OCI-LY1 (cell line): ENCODE results near the gene HOXD8.

ENCODE experiments used
- H2AFZ ChIP-seq: fragments of 200-600 bp; sonication (generic), shearing (Covaris generic); 2 replicates; pipeline ENCODE4 v1.6.0; 2014; ENCODE audit warnings: antibody characterized with exemption, mild to moderate bottlenecking, low read length
- H3F3A ChIP-seq: fragments of 200-600 bp; sonication (generic), shearing (Covaris generic); 2 replicates; pipeline ENCODE4 v1.6.0; 2014; ENCODE audit warnings: mild to moderate bottlenecking, antibody characterized with exemption, low read length, moderate library complexity; ENCODE audit not compliant: insufficient read depth
- H3K27ac ChIP-seq: fragments of 200-600 bp; sonication (generic); 2 replicates; pipeline ENCODE4 v1.5.1; 2014; ENCODE audit warnings: low read length, mixed run types, mild to moderate bottlenecking, low read depth; ENCODE audit not compliant: poor library complexity, severe bottlenecking
- H3K27me3 ChIP-seq: fragments of 200-600 bp; sonication (generic); 2 replicates; pipeline ENCODE4 v1.6.0; 2014; ENCODE audit warnings: antibody characterized with exemption, mild to moderate bottlenecking, low read length, moderate library complexity; ENCODE audit not compliant: insufficient read depth
- H3K36me3 ChIP-seq: fragments of 200-600 bp; sonication (generic); 2 replicates; pipeline ENCODE4 v1.6.1; 2014; ENCODE audit warnings: mild to moderate bottlenecking, antibody characterized with exemption, low read length, moderate library complexity, mixed read lengths; ENCODE audit not compliant: insufficient read depth
- H3K4me1 ChIP-seq: fragments of 200-600 bp; sonication (generic); 2 replicates; pipeline ENCODE4 v1.5.1; 2014; ENCODE audit warnings: mild to moderate bottlenecking, low read length, moderate library complexity; ENCODE audit not compliant: insufficient read depth, severe bottlenecking
- H3K4me2 ChIP-seq: fragments of 200-600 bp; sonication (generic), shearing (Covaris generic); 2 replicates; pipeline ENCODE4 v1.6.1; 2014; ENCODE audit warnings: low read length
- H3K4me3 ChIP-seq: fragments of 200-600 bp; sonication (generic); 2 replicates; pipeline ENCODE4 v1.5.1; 2014; ENCODE audit warnings: low read length, low read depth, mild to moderate bottlenecking, mixed read lengths; ENCODE audit not compliant: poor library complexity, severe bottlenecking
- H3K79me2 ChIP-seq: fragments of 200-600 bp; shearing (Covaris generic); 2 replicates; pipeline ENCODE4 v1.6.1; 2016; ENCODE audit warnings: mixed run types, low read length, mixed read lengths; ENCODE audit not compliant: insufficient read depth
- H3K9ac ChIP-seq: fragments of 200-600 bp; sonication (generic), shearing (Covaris generic); 2 replicates; pipeline ENCODE4 v1.6.1; 2014; ENCODE audit warnings: mild to moderate bottlenecking, low read length, mixed read lengths
- H3K9me2 ChIP-seq: fragments of 200-600 bp; sonication (generic), shearing (Covaris generic); 2 replicates; pipeline ENCODE4 v1.6.1; 2014; ENCODE audit warnings: low read depth, mild to moderate bottlenecking, low read length, mixed read lengths
- H3K9me3 ChIP-seq: fragments of 200-600 bp; shearing (Covaris generic); 2 replicates; pipeline ENCODE4 v1.6.1; 2014; ENCODE audit warnings: low read length, mixed read lengths
- H4K20me1 ChIP-seq: fragments of 200-600 bp; sonication (generic), shearing (Covaris generic); 2 replicates; pipeline ENCODE4 v1.6.0; 2016; ENCODE audit warnings: mild to moderate bottlenecking, low read length; ENCODE audit not compliant: insufficient read depth
- EZH2 ChIP-seq: fragments of 200-600 bp; sonication (generic), shearing (Covaris generic); IDR thresholded peaks from 2 replicates; pipeline ENCODE4 v1.8.0; 2017; ENCODE audit warnings: borderline replicate concordance, mixed run types, mild to moderate bottlenecking, antibody characterized with exemption, low read length, moderate library complexity, mixed read lengths
- TF ChIP-seq, protein P1 (sequence below): fragments of 200-600 bp; sonication (generic), shearing (Covaris generic); IDR thresholded peaks from 2 replicates; pipeline ENCODE4 v1.5.1; 2017; ENCODE audit warnings: mild to moderate bottlenecking, antibody characterized with exemption, low read length, moderate library complexity, mixed read lengths

The HOXD8 gene

GRCh38 chr2:176164611-176165369 lies 35.3 kb downstream of the HOXD8 start:
- Histone ChIP-seq H3K4me3 (no peak overlapping the region), H3F3A (no peaks in the 10 kb centered on the region), H2AFZ (no peak overlapping the region), H4K20me1 (no peaks in the 10 kb centered on the region), H3K9ac (no peak overlapping the region), H3K36me3 (no peaks in the 10 kb centered on the region), H3K27ac (no peak overlapping the region), H3K9me3 (no peaks in the 10 kb centered on the region), H3K4me2 (no peak overlapping the region), H3K27me3 (peaks cover 5% of the 10 kb centered on the region; the same call in 1 of the 2 replicates), H3K4me1 (no peaks in the 10 kb centered on the region), H3K79me2 (no peaks in the 10 kb centered on the region), H3K9me2 (no peaks in the 10 kb centered on the region)
- TF ChIP-seq, protein P1, sequence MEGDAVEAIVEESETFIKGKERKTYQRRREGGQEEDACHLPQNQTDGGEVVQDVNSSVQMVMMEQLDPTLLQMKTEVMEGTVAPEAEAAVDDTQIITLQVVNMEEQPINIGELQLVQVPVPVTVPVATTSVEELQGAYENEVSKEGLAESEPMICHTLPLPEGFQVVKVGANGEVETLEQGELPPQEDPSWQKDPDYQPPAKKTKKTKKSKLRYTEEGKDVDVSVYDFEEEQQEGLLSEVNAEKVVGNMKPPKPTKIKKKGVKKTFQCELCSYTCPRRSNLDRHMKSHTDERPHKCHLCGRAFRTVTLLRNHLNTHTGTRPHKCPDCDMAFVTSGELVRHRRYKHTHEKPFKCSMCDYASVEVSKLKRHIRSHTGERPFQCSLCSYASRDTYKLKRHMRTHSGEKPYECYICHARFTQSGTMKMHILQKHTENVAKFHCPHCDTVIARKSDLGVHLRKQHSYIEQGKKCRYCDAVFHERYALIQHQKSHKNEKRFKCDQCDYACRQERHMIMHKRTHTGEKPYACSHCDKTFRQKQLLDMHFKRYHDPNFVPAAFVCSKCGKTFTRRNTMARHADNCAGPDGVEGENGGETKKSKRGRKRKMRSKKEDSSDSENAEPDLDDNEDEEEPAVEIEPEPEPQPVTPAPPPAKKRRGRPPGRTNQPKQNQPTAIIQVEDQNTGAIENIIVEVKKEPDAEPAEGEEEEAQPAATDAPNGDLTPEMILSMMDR, result no peak
- no peak for TF ChIP-seq EZH2

- Histone ChIP-seq H3K27me3 (peaks cover 5% of the 10 kb centered on the region; the same call in 1 of the 2 replicates), H3K4me2 (no peak overlapping the region), H3K9me3 (no peaks in the 10 kb centered on the region), H3K79me2 (no peaks in the 10 kb centered on the region), H3K9ac (no peak overlapping the region), H3K9me2 (no peaks in the 10 kb centered on the region), H3K27ac (no peak overlapping the region), H3K4me3 (no peak overlapping the region), H3K36me3 (no peaks in the 10 kb centered on the region), H2AFZ (no peak overlapping the region), H4K20me1 (no peaks in the 10 kb centered on the region), H3F3A (no peaks in the 10 kb centered on the region), H3K4me1 (no peaks in the 10 kb centered on the region)
- TF ChIP-seq EZH2, result no peak
- TF ChIP-seq, protein P1, result no peak
Measured at GRCh38 chr2:176165370-176166050, 36.0 kb downstream of the HOXD8 start.

DNA sequence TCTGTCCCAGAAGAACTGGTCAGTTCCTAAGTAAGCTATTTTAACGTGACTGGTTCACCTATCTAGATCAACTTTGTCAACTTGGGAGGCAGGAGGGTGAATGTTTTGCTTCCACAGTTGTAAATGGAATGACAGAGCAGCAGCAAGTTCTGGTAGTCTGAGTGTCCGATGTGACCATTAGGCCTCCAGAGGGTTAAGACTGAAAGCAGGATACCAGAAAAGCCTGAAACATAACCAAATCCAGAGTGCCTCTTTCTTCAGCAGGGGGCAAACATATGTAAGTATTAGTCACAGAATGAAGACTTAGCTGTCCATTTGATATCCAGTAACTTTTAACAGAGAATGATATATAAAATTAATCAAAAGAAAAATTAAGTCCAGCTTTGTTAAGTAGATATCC lies 36.8 kb downstream of the HOXD8 start:
- no peak overlapping the region for H3K9ac ChIP-seq
- no peaks in the 10 kb centered on the region for H3F3A ChIP-seq
- H3K9me2 ChIP-seq, result no peaks in the 10 kb centered on the region
- H4K20me1 ChIP-seq, result no peaks in the 10 kb centered on the region
- H3K79me2 ChIP-seq, result no peaks in the 10 kb centered on the region
- no peak overlapping the region for H3K27ac ChIP-seq
- no peak for TF ChIP-seq EZH2
- TF ChIP-seq, protein P1, result no peak
- H2AFZ ChIP-seq, result no peak overlapping the region
- peaks cover 5% of the 10 kb centered on the region; the same call in 1 of the 2 replicates for H3K27me3 ChIP-seq
- no peak overlapping the region for H3K4me3 ChIP-seq
- H3K9me3 ChIP-seq, result no peaks in the 10 kb centered on the region
- no peaks in the 10 kb centered on the region for H3K36me3 ChIP-seq
- H3K4me1 ChIP-seq, result no peaks in the 10 kb centered on the region
- no peak overlapping the region for H3K4me2 ChIP-seq
